GM19239 (cell line): ENCODE measurements around the gene NFATC4.
A peak's percentile ranks its signal among the peaks of the same experiment; 100 is the strongest.
"Not testable (repeated sequence)": the region's sequence is repeated elsewhere in the genome, so short reads cannot be mapped to it uniquely, and the experiment has no call there.

Experiments used
- DNase-seq: peaks from one replicate; pipeline ENCODE4 v3.0.0; 2011; ENCODE audit warnings: low spot score; ENCODE audit not compliant: insufficient read length
- FAIRE-seq: peaks from 2 replicates; lab custom pipeline; 2011; peaks lifted over from hg19 to GRCh38; lab: Jason Lieb, UNC

Gene NFATC4

GRCh38 chr14:24367514-24368211 lies at the start of gene NFATC4:
Gene NFATC4 (plus strand): TSS chr14:24368184. CDS start chr14:24368341, 157 bp downstream.
- no peak for FAIRE-seq
- peak; percentile 33 for DNase-seq

GRCh38 chr14:24321212-24321975 lies 46.6 kb upstream of the NFATC4 start:
- DNase-seq (no peak), FAIRE-seq (no peak)

DNA sequence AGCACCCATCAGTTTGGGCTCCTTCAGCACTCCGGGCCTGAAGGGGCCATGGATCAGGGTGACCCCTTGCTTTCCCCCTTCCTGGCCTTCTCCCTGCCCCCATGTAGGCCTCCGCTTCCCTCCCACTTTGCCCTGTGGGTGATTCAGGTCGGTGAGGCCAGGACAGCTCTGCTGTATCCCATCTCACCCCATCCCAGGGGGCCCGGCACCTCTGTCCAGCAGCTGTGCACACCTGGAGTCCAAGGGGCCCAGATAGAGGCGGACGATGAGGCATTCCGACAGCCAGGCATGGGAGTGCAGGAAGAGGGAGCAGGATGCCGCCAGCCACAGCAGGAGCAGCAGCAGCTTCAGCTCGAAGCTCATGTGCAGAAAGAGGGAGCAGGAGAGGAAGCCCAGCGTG lies 45.3 kb upstream of the NFATC4 start:
- no peak for FAIRE-seq

DNA sequence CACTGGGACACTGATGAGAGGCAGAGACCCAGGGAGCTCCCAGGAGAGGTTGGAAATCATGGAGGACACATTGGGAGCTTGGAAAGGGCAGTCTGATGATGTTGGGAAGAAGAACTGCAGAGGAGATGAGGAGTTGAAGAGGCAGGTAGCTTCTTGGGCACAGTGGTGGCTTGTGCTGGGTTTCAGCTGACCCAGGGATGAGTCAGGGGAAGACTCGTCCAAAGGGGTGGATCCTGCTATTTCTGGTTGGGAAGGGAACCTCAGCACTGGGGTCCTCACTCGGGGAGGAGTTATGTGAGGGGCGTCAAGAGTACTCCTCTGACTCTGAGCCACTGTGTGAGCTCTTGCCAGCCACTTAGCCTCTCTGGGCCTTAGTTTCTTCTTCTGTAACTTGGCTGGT lies 44.6 kb upstream of the NFATC4 start:
- DNase-seq (no peak), FAIRE-seq (no peak)

More for the DNA sequence above, 45.3 kb upstream of the NFATC4 start:
- DNase-seq, result no peak

DNA sequence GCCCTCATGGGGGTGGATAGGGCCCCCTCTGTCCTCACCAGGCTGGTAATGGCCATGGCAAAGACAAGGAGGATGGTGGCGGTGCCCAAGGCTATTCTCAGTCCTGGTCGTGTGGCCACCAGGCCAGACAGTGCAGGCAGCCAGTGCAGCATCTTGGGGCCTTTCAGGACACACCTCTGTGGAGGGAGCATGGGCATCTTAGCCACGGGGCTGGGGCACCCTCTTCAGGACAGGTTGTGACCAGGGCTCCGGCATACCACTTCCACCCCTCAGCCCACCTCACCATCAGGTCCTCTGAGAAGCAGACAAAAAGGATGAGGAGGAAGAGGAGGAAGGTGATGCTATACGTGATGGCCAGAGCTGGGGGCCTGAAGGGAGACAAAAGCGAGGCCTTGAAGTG lies 44.0 kb upstream of the NFATC4 start:
- FAIRE-seq, result no peak
- no peak for DNase-seq

GRCh38 chr14:24325041-24325530 lies 42.9 kb upstream of the NFATC4 start:
- no peak for DNase-seq
- no peak for FAIRE-seq

DNA sequence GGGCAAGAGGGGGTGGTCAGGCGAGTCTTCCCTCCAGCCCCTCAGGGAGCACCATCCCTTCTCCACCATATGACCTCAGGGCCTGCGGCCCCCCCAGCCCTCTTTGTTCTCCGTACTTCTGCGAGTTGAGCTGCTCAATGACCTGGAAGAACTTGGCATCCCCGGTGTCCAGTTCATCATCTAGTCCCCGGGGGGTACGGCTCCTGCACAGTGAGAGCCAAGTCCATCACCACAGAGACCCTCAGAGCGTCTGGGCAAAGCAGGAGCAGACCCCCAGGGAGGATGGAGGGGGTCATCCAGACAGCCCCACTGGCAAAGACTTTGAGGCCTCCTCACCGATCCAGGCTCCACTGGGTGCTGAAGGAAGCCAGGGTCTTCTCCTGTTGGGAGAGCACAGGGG lies 42.0 kb upstream of the NFATC4 start:
- no peak for FAIRE-seq
- DNase-seq, result no peak

- DNase-seq (no peak), FAIRE-seq (no peak)
These were observed 40.7 kb upstream of the NFATC4 start for GRCh38 chr14:24327303-24327702.

DNA sequence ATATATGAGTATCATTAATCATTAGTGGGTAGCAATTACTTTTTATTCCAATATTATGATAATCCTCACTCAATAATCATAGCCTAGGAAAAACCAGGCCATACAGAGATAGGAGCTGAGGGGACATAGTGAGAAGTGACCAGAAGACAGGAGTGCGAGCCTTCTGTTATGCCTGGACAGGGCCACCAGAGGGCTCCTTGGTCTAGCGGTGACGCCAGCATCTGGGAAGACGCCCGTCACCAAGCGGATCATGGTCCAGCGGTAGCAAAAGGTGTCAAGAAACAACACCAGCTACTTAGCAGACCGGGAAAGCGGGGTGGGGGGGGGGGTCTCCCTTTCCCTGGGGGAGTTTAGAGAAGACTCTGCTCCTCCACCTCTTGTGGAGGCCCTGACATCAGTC lies 40.1 kb upstream of the NFATC4 start:
- not testable (repeated sequence) for DNase-seq, FAIRE-seq

- no peak for FAIRE-seq
- no peak for DNase-seq
These were observed 38.8 kb upstream of the NFATC4 start for GRCh38 chr14:24329073-24329663.

DNA sequence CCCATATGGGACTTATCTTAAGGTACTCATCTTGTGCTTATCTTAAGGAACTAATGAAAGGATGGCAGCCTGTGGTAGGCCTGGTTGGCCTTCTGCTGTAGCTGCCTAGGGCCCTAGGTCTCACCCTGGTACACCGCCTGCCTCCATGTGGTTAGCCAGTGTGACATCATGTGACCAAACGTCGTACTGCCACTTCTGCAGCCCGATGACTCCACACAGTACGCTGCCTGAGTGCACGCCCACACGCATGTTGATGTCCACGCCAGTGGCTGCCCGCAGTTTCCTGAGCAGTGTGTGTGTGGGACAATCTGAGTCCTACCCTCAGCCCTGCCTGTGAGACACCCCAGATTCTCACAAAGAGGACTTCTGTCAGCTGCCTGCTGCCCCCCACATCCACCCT lies 38.2 kb upstream of the NFATC4 start:
- FAIRE-seq, result no peak
- no peak for DNase-seq

DNA sequence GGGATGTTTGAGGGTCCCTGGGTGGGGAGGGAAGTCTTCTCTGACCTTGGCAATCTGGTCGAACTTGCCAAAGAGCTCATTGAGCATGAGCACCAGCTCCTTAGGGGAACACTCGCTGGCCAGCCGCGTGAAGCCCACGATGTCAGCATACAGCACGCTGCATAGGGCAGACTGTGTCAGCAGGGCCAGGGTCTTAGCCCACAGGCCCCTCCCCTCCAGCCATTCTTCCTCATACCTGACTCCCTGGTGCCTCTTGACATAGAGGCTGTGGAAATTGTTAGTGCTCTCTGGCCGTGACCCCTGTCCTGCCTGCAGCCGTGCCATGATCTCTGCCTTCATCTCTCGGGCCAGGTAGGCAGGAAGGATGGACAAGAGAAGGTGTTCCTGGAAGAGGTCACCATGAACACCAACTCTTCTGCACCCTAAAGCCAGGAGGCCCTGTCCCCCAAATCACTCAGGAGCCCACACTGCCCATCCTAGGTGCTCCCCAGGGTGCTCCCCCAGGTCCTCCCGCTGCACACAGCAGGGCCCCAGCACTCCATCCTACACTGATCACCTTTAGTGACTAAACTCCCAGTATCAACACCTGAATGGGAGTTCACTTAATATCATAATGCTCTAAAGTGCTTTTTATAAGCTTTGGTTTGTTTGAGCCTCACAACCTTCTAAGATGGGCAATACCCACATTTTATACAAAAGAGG lies 36.9 kb upstream of the NFATC4 start:
- DNase-seq (no peak), FAIRE-seq (no peak)

GRCh38 chr14:24331731-24332267 lies 36.2 kb upstream of the NFATC4 start:
- DNase-seq (no peak), FAIRE-seq (no peak)

GRCh38 chr14:24332268-24332993 lies 35.6 kb upstream of the NFATC4 start:
- FAIRE-seq (peak; percentile 96), DNase-seq (peak; percentile 95)

- FAIRE-seq (no peak), DNase-seq (no peak)
These were observed 33.3 kb upstream of the NFATC4 start, which contains the start of gene ADCY4 for GRCh38 chr14:24334431-24335291. Gene ADCY4 (minus strand): TSS chr14:24335071. CDS start chr14:24334652, 419 bp downstream.

GRCh38 chr14:24335461-24336171 lies 32.4 kb upstream of the NFATC4 start:
- FAIRE-seq (no peak), DNase-seq (no peak)

DNA sequence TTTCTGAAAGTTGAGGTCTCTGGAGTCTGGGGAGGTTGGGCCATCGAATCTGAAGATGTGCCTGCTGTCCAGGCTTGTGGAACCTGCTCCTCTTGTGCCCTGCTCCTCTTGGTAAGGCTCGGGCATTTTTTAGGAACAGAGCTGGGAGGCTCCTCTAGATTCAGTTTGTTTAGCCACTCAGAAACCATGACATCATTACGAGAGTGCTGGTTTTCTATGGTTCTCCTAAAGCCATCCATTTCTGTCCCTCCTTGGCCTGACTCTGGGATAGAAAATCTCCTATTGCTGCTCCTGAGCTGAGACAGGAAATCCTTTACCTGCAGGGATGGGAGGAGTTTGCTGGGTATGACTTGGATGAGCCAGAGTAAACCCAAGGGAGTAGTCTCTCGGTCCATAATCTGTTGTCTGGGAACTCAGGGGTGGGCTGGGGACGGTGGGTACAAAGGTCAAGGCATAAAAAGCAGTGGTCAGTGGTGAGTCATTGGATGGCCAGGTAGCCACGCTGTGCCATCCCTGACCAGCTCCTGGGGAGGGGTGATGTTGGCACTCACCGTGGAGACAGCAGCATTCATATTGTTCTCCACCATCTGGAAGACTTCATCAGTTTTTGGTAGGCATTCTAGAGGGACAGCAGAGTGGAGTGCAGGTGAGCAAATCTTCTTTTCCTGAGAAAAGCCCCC lies 30.7 kb upstream of the NFATC4 start:
- FAIRE-seq (no peak), DNase-seq (no peak)

DNA sequence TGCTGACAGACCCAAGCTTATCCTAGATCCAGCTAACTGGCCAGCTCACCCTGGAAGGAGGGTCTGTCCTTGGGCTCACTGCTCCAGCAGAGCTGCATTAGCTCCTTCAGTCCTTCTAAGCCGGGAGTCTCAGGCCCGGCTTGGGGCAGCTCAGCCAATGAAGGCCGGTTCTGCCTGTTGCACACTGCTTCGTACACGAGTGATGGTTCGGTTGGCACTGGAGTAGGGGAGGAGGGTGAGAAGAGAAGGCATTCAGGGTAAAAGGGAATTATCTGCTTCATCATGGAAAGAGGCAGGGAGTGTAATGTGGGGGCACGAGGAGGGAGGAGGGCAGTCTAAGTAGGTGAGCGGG lies 30.2 kb upstream of the NFATC4 start:
- FAIRE-seq, result no peak
- no peak for DNase-seq
